GM20431 (cell line): ENCODE measurements around the gene GGTLC2.

Experiments
- in situ Hi-C: fragments of 300-500 bp; cut with MseI, MboI; formaldehyde crosslinking; loops from one replicate; pipeline ENCODE4 v1.15.0; 2020; ENCODE audit warnings: low sequenced_read_pairs; ENCODE audit not compliant: unreplicated experiment

The GGTLC2 gene

DNA sequence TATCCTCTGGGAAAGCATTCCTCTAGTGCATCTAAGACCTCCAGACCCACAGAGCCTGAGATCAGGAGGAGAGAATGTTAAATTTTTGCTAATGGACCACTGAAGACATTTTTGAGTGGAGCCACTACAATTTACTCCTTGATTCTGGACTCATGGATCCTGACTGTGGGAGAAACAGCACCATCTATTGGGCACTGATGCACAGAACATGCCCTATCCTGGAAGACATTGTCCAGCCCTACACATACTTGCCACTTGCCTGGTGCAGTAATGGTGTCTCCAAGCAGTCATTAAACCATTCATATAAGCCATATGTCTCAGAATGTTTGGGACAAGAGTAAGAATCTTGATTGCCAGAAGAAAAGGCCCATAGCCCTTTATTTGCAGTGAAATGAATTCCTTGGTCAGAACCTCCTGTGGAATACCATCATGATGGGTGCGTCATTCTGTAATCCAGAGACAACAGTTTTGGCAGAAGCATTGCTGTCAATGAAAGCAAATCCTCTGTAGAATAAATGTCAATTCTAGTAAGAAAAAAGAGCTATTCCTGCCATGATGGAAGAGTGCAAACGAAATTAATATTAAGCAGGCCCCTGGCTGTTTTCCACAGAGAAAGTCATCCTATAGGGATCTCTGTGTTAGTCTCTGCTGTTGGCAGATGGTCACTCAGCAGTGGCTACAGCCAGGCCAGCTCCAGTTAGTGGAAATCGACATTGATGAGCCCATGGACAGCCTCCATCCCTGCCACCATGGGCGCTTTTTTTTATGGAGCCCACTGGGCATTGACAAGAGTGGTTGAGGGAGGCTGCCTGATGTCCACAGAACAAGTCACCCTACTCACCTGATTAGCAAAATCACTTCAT lies 43.5 kb downstream of the GGTLC2 start:
- in situ Hi-C loops = no loop called here

DNA sequence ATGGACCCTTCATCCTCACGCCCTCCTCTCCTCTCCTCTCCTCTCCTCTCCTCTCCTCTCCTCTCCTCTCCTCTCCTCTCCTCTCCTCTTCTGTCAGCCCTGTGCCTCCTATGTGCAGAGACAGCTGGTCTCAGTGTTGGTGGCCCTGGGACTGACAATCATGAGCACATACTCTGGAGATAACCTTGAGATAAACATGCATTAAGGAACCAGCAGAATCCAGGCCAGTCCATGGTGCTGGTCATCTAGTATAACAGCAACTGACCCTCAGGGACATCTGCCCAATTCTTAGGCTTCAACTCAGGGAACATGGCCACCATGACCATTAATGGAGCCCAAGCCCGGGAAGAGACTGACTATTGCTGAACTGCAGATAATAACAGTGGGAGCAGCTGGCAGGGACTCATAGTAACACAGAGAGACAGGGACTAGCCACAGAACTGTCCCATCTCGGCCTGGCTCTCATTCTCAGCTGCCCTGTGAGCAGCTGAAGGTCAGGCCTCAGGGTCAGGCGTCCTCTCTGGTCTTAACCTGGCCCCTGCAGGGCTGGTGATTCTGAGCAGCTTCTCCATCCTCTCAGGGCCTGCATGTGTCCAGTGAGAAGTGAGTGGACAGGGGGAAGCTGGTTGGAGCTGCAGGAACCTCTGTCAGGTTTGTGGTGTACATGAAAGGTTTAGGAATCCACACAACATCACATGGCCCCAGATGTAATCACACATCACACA lies 45.4 kb downstream of the GGTLC2 start:
- in situ Hi-C loops = loop anchor here (10.0 kb wide), 1 partner anchor 95 kb away; no protein-coding TSS in a partner anchor

DNA sequence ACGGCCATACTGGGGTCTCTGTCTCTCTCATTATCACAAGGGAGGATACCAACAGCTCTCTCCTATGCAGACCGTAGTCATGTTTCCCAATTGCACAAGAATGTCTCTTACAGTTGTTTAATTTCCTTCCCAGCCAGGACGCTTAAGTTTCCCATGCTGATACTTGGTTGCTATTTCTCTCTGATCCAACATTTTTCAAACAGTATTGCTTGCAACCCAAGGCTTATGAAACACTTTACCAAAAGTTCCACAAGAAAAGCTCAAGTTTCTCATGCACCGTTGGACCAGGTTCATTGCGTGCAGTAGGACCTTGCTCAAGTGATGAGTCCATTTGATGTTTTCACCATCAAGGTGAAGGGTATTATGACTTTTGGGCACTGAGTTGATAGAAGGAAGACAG lies 46.6 kb downstream of the GGTLC2 start:
- in situ Hi-C loops = loop anchor here (10.0 kb wide), 1 partner anchor 96 kb away; no protein-coding TSS in a partner anchor

DNA sequence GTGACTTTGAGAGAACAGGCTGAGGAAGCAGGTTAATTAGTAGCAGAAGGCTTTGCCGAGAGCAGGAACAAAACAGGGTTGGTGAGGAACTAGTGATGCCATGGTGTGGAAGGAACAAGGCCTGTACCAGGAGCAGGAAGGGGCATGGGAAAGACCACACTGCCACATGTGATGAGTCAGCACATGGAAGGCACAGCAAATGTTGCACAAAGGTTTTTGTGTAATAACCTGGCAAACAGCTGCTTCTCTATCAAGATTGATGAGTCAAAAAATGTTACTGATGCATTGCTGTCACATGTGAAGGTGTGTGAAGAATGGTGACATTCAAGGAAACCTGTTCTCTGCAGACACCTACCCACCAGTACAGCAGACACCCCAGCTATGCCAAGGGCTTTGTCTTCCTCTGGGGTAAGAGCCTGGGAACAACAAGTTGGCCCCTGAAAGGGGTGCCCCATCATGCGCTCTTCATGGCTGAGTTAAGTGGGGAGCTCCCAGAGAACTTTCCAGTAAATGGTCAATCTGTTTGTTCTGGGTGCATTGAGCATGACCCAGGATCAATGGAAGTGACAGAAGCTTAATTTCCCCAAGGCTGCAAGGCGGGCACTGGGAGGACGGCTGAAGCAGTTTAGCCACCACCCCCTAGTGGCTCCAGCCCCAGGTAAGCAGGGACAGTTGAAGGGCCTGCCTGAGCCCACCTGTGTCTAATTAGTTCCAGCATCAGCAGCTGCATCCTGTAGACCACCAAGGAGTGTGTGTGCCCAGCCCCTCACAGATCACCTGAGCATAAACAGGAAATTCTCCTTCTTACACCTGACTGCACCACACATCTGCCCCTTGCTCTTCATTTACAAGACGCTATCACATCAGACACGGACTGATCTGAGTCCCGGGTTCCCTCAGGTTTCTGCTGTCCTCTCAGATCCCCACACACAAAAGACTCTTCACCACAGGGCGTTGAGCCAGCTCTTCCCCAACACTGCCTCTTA lies 47.6 kb downstream of the GGTLC2 start:
- in situ Hi-C loops = loop anchor here (10.0 kb wide), 1 partner anchor 97 kb away; no protein-coding TSS in a partner anchor

DNA sequence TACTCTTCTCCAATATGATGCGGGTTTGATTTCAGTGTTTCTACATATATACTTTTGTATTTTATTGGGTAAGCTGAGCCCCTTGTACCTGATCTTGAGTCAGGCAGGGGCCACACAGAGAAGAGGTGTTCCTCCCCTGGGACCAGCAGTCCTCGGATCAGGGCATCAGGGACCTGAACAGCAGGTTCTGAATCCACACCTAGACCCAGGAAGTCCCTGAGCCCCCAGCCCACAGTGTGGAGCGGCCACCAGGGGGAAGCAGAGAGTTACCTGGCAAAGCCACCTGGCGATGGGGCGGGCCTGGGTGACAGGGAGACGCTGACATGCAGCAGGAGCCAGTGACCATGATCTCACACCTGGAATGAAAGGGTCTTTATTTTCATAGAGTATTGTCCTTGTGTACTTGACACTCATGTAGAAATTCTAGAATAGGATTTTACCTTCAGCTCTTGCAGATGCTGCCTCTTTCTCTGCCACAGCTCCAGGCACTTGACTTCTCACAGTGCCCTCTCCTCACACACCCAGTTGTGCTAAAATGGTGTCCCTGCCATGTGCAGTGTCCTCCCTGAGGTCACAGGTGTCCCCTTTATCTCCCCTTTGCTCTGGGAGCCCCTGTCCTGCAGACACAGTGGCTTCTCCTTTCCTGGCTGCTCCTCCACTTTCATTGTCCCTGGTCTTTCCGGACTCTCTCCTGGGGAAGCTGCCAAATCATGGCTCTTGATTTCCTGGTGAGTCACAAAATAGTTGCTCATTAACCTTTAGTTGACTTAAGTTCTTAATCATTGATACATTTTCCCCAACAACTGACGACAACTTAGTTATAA lies 48.5 kb downstream of the GGTLC2 start:
- in situ Hi-C loops = loop anchor here (10.0 kb wide), 1 partner anchor 98 kb away; no protein-coding TSS in a partner anchor

DNA sequence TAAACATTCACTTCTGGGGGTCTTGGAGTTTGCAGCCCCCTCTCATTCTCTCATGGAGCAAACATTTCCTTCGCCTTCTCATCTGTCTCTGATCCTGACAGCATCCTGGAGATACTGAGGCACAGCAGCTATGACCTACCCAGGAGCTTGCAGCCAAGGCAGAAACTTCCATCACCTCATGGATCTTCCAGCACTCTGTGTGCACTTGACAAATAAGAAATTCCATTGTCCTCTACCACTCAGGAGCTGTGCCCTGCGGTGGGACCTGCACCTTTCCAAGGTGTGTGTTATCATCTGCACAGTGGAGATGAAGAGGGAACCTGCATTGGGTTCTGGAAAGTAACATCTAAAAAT lies 49.1 kb downstream of the GGTLC2 start:
- in situ Hi-C loops = loop anchor here (10.0 kb wide), 1 partner anchor 99 kb away; no protein-coding TSS in a partner anchor

DNA sequence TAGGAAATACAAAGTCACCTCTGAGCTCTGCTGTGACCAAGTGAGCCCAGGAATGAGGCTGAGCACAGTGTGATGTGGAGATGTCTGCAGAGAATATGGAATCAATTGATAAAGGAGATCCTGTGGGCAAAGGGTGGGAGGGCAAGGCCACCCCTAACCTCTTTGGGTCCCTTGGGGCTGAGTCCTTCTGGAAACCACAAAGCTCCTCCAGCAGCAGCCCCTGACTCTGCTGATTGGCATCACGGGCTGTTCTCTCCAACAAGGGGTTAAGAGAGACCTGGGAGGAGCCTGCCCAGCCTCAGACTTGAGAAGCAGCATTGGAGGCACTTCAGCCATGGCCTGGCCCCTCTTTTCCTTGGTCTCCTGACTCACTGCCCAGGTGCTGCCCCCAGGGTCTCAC lies 49.7 kb downstream of the GGTLC2 start:
- in situ Hi-C loops = loop anchor here (10.0 kb wide), 1 partner anchor 99 kb away; no protein-coding TSS in a partner anchor

DNA sequence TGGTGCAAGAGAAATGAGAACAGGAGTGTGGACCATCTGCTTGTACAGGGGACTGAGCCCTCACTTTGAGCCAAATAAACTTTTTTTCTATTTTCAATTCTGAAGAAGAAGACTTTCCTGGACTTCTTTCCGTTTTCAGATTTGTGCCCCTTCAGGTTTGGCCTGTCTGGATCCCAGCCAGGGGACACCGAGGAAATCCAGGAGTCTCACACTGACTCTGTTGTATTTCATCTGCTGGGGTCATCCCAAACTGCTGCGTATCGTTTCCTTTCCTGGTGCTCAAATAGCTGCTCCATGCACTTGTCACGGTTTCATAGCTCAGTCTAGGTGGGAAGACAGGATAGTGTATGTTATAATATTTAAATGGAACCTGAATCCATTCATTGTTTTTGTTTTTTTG lies 51.7 kb downstream of the GGTLC2 start:
- in situ Hi-C loops = loop anchor here (10.0 kb wide), 1 partner anchor 101 kb away; no protein-coding TSS in a partner anchor
